Pons (tissue), 1 donor: Measurements from ENCODE around the gene USHBP1.
A peak's percentile ranks its signal among the peaks of the same experiment; 100 is the strongest.

ENCODE experiments used
- DNase-seq: peaks from one replicate; pipeline ENCODE4 v3.0.0-alpha.2; 2016; ENCODE audit warnings: low spot score

The USHBP1 gene

DNA sequence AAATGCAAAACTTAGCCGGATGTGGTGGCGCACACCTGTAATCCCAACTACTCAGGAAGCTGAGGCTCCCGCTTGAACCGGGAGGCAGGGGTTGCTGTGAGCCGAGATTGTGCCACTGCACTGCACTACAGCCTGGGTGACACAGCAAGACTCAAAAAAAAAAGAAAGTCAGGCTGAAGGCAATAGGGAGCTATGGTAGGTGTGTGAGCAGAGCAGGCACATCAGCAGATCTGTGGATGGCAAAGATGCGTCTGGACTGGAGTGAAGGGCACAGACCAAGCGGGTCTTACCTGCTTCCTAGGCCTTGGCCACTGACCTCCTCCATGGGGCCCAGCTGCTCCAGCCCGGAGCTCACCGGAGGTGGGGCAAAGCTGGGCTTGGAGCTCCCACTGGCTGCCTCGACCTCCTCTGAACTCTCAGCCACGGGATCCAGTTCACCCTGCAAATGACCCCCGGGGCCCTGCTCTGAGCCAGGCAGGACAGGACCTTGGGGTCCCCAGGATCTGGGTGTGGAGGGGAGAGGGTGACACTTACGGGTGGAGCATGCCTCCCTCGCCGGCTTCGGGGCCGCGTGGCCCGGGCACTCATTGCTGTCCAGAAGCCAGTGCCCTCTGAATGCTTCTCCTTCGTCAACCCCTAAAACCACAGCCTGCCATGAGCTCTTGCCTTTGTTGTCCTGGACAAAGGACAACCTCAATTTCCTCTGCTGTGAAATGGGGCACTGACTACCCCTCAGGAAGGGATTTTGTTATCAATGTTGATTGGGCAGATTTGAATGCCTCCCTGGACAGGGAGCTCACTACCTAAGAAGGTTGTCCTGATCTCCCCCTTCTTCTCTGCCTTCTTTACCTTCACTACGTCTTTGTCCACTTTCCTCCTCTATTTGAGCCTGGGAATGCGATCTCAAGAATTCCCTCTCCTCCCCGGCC lies 569 bp downstream of the USHBP1 start:
- no peak for DNase-seq

GRCh38 chr19:17262557-17262956 lies 2.0 kb downstream of the USHBP1 start:
- DNase-seq = no peak

GRCh38 chr19:17260842-17261325 lies 3.7 kb downstream of the USHBP1 start:
- DNase-seq = peak; percentile 52

DNA sequence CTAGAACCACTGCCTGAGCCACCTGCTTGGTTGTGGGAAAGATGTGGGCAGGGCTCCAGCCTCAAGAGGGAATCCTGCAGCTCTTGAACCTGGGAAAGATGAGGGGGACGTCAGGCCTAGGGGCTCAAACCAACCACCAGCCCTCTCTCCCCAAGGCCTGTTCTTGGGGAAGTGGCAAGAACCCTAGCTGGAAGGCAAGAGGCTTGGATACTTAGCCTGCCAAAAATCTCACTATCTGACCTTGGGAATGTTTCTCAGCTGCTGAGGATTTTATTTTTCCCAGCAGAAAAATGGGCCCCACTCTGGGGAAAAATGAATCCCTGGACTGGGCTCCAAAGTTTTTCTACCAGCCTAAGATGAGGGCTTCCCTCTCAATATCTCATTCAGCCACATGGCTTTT lies 4.6 kb downstream of the USHBP1 start:
- no peak for DNase-seq

GRCh38 chr19:17259118-17259780 lies 5.3 kb downstream of the USHBP1 start:
- DNase-seq = no peak

DNA sequence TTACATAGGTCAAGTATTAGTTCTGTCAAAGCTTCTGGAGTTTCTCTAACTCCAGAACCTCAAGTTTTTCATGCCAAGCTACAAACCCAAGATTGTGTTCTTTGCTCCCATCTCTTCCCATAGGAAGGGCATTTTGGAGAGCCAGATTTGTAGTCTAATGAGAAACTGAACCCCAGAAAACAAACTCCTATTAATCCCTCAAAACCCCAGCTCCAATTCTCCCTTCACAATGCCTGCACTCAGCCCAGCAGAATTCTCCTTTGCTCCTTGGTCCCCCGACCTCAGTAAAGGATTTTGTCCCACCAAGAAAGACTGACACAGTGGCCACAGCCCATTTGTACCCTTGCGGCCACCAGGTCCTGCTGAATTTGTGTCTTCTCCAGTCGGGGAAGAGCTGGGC lies 8.4 kb downstream of the USHBP1 start:
- no peak for DNase-seq

DNA sequence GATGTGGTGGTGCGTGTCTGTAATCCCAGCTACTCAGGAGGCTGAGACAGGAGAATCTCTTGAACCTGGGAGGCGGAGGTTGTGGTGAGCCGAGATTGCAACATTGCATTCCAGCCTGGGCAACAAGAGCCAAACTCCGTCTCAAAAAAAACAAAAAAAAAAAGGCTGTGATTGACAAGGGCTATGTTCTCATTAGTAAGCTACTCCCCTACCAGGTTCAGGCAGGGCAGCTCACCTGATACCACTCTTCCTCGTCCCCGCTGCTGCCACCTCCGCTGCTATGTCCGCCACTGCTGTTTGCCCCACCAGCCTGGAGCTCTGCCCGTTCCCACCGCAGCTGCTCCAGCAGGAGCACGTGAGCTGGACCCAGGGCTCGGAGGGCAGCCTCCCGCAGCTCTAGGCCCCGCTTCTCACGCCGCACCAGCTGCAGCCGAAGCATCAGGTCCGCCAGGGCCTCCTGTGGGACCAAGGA lies 9.4 kb downstream of the USHBP1 start:
- no peak for DNase-seq

- DNase-seq = no peak
These were observed 9.9 kb downstream of the USHBP1 start for GRCh38 chr19:17254636-17255035.

GRCh38 chr19:17249887-17250548 lies 14.5 kb downstream of the USHBP1 start:
- DNase-seq = no peak

DNA sequence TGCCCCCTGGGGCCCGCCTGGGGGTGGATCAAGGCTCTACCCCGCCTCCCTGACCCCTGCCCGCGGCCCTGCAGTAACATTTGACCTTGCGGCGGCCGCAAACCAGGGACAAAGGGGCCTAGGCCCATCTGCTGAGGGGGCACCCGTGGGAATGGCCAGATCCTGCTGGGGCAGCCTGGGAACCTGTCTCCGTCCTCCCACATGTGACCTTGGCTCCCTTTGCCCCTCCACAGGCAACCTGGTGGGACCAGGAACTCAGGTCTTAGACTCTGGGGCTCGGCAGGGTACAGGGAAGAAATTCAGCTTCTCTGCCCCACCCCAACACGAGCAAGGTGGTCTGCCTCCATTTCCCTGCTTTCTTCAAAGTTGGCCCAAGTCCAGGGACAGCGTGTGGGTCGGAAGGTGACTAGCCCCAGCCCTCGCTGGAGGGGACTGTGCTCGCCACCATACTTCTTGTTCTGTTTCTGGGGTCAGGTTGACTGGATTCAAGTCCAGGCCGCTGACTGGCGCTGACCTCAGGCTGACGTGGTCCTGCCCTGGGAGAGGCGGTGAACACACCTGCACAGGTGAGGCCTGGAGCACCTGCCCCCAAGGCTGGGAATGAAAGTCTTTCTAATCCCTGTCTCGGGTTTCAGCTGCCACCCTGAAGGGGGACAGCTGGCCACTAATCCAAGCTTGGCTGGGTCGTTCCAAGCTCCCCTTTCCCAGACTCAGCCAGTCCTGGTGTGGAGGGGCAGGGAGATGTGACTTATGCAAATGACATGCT lies 16.4 kb downstream of the USHBP1 start:
- no peak for DNase-seq

DNA sequence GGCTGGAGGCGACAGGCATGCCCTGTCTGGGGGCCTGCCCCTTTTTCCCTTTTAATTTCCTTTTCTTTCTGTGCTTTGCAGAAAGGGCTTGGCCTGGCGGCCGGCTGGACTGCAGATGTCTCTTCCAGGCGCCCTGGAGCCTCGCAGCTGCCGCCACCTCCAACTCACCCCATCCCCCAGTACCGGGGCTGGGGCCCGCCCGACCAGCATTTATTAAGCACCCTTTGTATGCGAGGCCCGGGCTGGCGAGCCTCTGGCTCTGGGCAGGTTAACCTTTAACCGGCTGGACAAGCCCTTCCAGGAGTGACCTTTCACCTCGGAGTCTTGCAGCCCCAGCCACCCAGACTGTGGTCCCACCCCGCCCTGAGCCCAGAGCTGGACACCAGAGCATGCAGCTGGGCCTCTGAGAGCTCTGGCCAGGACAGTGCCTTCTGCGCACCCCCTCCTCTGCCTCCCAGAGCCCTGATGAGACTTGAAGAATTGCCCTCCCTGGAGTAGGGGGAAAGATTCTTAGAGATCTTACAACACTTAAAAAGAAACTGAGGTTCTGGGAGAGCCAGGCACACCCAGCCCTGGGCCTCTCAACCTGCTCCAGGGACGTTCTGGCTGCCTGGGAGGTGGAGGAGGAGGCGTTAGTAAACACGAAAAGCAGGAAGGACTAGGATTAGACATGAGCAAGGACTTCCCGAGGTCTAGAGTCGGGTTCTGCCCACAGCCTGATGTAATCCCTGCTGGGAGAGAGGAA lies 17.7 kb downstream of the USHBP1 start:
- DNase-seq = no peak

DNA sequence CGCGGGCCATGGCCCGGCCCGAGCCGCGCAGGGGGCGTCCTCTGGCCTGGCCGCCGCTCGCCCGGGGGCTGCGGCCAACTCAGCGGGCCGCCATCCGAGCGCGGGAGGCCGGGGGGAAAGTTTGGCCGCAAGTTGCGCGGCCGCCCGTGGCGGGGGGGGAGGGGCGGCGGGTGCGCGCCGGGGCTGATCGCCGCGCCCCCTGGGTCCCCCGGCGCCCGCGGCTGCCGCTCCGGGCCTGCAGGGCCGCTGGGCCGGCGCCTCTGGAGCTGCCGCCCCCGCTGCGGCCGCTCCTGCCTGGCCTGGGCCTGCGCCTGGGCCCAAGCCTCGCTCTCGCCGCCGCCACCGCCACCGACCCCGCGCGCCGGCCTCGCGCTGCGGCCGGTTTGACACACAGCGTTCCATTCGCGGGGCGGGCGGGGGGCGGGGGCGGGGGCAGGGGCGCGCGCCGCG lies 19.0 kb downstream of the USHBP1 start, which contains the start of gene NR2F6:
Gene NR2F6 (minus strand): TSS at position 385 of the 450 bp plus-strand sequence. CDS start 699 bp downstream, outside the sequence.
- DNase-seq = no peak

DNA sequence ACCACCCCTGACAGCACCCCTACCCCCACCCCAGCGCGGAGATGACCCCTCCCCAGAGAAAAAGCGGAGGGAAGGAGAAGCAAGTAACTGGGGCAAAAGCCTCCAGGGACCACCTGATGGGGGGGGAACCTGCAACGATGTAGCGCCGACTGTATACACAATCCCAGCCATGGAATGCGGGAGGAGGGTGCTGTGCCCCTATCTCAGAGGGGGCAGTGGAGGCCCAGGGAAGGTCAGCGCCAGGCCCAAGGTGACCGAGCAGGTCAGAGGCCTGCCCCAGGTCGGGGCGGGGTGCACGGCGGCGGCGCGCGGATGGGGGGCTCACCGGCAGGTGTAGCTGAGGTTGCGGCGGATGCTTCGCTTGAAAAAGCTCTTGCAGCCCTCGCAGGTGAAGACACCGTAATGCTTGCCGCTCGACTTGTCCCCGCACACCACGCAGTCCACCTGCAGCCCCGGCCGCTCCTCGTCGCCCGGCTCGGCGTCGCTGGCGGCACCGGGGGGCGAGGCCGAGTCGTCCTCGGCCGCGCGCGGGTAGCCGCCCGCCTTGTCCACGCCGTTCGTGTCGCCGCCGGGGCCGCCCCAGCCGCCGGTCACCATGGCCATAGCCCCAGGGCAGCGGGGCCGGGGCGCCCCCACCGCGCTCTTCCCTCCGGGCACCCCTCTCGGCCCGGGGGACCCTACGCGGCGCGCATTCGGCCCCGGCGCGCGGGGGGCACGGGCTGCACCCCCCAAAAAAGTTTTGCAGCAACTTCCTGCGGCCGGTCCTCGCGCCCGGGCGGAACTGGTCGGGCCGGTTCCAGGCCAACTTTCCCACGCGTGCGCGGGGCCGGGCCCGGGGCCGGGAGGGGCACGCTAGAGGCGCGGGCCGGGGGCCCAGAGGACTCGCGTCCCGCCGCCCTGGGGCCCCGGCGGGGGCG lies 19.7 kb downstream of the USHBP1 start:
- no peak for DNase-seq

DNA sequence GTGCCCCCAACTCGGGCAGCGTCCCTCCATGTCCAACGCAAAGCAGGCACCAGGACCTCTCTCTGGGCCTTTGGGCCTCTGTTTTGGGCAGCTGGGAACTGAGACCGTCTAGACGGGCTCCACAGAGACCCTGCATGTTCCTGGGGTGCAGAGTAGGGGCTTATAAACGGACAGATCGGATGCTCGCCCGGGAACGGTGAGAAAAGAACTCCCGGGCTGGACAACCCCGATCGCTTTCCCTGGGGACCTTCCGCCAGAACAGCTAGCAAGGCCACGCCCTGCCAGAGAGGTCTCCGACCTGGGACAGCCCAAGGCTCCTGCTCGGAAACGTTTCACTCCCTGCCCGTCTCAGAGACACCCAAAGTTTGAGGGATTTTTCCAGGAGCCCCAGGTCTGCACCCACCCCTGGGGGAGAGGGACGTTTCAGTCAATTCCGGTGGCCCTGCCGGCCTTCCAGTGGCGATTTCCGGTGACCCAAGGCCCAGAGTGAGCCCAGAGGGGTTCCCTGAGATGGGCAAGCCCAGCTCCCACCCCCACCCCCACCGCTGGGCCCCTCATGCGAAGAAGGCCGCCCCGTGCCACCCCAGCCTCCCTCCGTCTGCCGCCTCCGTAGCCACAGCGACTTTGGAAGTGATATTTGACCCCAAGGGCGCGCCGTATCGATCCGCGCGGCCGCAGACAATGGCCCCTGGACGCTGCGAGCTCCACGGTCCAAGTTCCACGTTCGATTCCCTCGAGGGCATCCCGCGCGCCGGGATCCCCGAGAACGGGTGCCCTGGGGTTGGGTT lies 20.5 kb downstream of the USHBP1 start:
- DNase-seq = no peak

GRCh38 chr19:17243211-17243829 lies 21.2 kb downstream of the USHBP1 start:
- no peak for DNase-seq

- no peak for DNase-seq
These were observed 21.9 kb downstream of the USHBP1 start for GRCh38 chr19:17242431-17243208.

DNA sequence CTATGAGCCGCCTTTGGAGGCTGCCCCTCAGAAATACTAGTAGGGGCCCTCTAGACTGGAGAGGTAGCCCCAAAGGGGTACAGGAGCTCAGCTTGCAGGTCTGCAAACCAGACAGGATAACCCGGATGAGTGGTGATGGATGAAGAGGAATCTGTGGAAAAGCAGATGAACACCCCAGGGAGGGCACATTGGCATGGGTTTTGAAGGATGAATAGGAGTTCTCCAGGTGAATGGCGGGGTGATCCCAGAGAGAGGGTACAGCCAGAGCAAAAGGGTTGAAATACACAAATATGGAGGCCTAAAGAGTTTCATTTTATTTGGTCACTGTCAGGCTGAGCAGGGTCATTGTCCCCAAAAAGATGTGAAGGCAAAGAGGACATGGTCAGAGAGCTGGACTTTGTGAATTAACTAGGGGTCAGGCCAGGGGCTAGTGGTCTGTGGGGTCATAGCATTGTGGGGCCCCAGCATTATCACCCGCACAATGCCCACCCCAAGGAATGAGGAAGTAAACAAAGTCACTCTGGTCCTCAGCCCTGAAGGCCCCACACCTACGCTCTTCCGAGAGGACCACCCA lies 23.6 kb downstream of the USHBP1 start:
- DNase-seq = no peak
